H1 (cell line): ENCODE results near the gene PLVAP. TPM values are rescaled to one million over a fixed set of nuclear protein-coding genes. Genes with fewer than 3 reads are reported as not detected.

Experiments
- CTCF ChIA-PET: fragments of 300-600 bp; sonication (Branson Sonifier 250); formaldehyde crosslinking; loops from one replicate; lab custom pipeline; 2021; ENCODE audit not compliant: partially characterized antibody; lab: Charles Lee
- POLR2A ChIA-PET: fragments of 300-600 bp; sonication (Branson Sonifier 250); formaldehyde crosslinking; loops from one replicate; lab custom pipeline; 2021; ENCODE audit warnings: inconsistent platforms; ENCODE audit not compliant: partially characterized antibody; lab: Charles Lee
- DNase-seq, 2 experiments: peaks; one replicate each; pipeline versions ENCODE4 v3.0.0 to v3.0.0-alpha.2; 2010 to 2022; ENCODE audit warnings: low spot score in 2 of 2, low read depth in 1 of 2, mixed read lengths in 1 of 2
- FAIRE-seq: peaks from 2 replicates; lab custom pipeline; 2011; peaks lifted over from hg19 to GRCh38; lab: Jason Lieb, UNC
- H2AFZ ChIP-seq: 2 replicates; pipeline ENCODE4 v1.8.1; 2012; ENCODE audit warnings: low read length, inconsistent platforms
- H2AK5ac ChIP-seq: 2 replicates; pipeline ENCODE4 v1.6.1; 2013; ENCODE audit warnings: low read depth, low read length
- H2BK120ac ChIP-seq: replicated peaks from 2 replicates; pipeline ENCODE3; 2013; ENCODE audit warnings: low read depth, low read length, inconsistent platforms
- H2BK12ac ChIP-seq: 2 replicates; pipeline ENCODE4 v1.6.1; 2013; ENCODE audit warnings: low read depth, low read length
- H2BK15ac ChIP-seq: 2 replicates; pipeline ENCODE4 v1.6.1; 2013; ENCODE audit warnings: low read length
- H2BK20ac ChIP-seq: 2 replicates; pipeline ENCODE4 v1.6.1; 2013; ENCODE audit warnings: low read length
- H2BK5ac ChIP-seq: 2 replicates; pipeline ENCODE4 v1.6.1; 2013; ENCODE audit warnings: low read depth, low read length
- H3K14ac ChIP-seq: 2 replicates; pipeline ENCODE4 v1.6.1; 2013; ENCODE audit warnings: inconsistent platforms; ENCODE audit not compliant: insufficient read length
- H3K18ac ChIP-seq: 2 replicates; pipeline ENCODE4 v1.6.1; 2013; ENCODE audit warnings: low read length; ENCODE audit errors: extremely low read depth
- H3K23ac ChIP-seq: 2 replicates; pipeline ENCODE4 v1.6.1; 2013; ENCODE audit warnings: inconsistent platforms; ENCODE audit not compliant: insufficient read length
- H3K23me2 ChIP-seq: 2 replicates; pipeline ENCODE4 v1.6.1; 2013; ENCODE audit warnings: low read depth, low read length
- H3K27ac ChIP-seq: 2 replicates; pipeline ENCODE4 v1.6.1; 2011; ENCODE audit warnings: low read depth, low read length, inconsistent platforms
- H3K27me3 ChIP-seq, 4 experiments: replicated peaks in 1 of 4; 1 replicate in 1 of 4; 2 replicates in 3 of 4; pipeline versions ENCODE4 v1.6.1 to v1.8.1; 2011 to 2013; ENCODE audit warnings: low read length in 3 of 4, mild to moderate bottlenecking in 3 of 4, inconsistent platforms in 2 of 4, mixed read lengths in 2 of 4, moderate library complexity in 1 of 4; ENCODE audit not compliant: control insufficient read depth in 3 of 4, insufficient read depth in 3 of 4; ENCODE audit errors: extremely low read depth in 1 of 4
- H3K36me3 ChIP-seq, 4 experiments: 2 replicates each; pipeline versions ENCODE4 v1.6.1 to v1.8.1; 2011 to 2013; ENCODE audit warnings: mild to moderate bottlenecking in 4 of 4, low read length in 3 of 4, moderate library complexity in 2 of 4, control low read depth in 1 of 4, inconsistent platforms in 1 of 4; ENCODE audit not compliant: insufficient read depth in 4 of 4, control insufficient read depth in 2 of 4
- H3K4ac ChIP-seq: replicated peaks from 2 replicates; pipeline ENCODE3; 2013; ENCODE audit warnings: low read length, low read depth, mixed read lengths, inconsistent platforms; ENCODE audit not compliant: insufficient read length
- H3K4me1 ChIP-seq, 4 experiments: replicated peaks in 1 of 4; 1 replicate in 1 of 4; 2 replicates in 3 of 4; pipeline versions ENCODE4 v1.6.1 to v1.8.1; 2011 to 2013; ENCODE audit warnings: low read length in 3 of 4, inconsistent platforms in 2 of 4, mixed read lengths in 1 of 4; ENCODE audit not compliant: insufficient read depth in 4 of 4, control insufficient read depth in 3 of 4
- H3K4me2 ChIP-seq, 2 experiments: 2 replicates each; pipeline versions ENCODE4 v1.6.1 to v1.8.1; 2011 to 2013; ENCODE audit warnings: low read depth in 2 of 2, low read length in 2 of 2, control low read depth in 1 of 2, inconsistent platforms in 1 of 2, mild to moderate bottlenecking in 1 of 2; ENCODE audit not compliant: insufficient read depth in 1 of 2
- H3K4me3 ChIP-seq, 4 experiments: fragments of 200-600, 300-600 bp in 1 of 4; sonication (generic), shearing (Covaris generic), sonication (Bioruptor Twin) in 1 of 4; 2 replicates each; pipeline versions ENCODE4 v1.5.1 to v1.8.1; 2011 to 2016; ENCODE audit warnings: low read length in 4 of 4, low read depth in 3 of 4, control low read depth in 2 of 4, inconsistent platforms in 2 of 4, mild to moderate bottlenecking in 2 of 4, mixed read lengths in 1 of 4, moderate library complexity in 1 of 4; ENCODE audit not compliant: insufficient read depth in 2 of 4; ENCODE audit errors: extremely low read depth in 1 of 4
- H3K56ac ChIP-seq: replicated peaks from 2 replicates; pipeline ENCODE3; 2013; ENCODE audit warnings: low read depth, mild to moderate bottlenecking, mixed read lengths, low read length, inconsistent platforms; ENCODE audit not compliant: insufficient read length
- H3K79me1 ChIP-seq: 2 replicates; pipeline ENCODE4 v1.6.1; 2013; ENCODE audit warnings: low read depth, low read length, control low read depth
- H3K79me2 ChIP-seq, 2 experiments: 2 replicates each; pipeline versions ENCODE4 v1.6.1 to v1.8.1; 2012 to 2013; ENCODE audit warnings: low read length in 2 of 2, mild to moderate bottlenecking in 2 of 2, inconsistent platforms in 1 of 2; ENCODE audit not compliant: insufficient read depth in 2 of 2, control insufficient read depth in 1 of 2
- H3K9ac ChIP-seq, 4 experiments: replicated peaks in 1 of 4; 1 replicate in 1 of 4; 2 replicates in 3 of 4; pipeline versions ENCODE4 v1.6.1 to v1.8.1; 2011 to 2013; ENCODE audit warnings: low read depth in 3 of 4, low read length in 3 of 4, control low read depth in 2 of 4, mild to moderate bottlenecking in 2 of 4, moderate library complexity in 2 of 4, inconsistent platforms in 1 of 4; ENCODE audit errors: extremely low read depth in 1 of 4
- H3K9me3 ChIP-seq, 2 experiments: 2 replicates each; pipeline versions ENCODE4 v1.6.1 to v1.8.1; 2012 to 2013; ENCODE audit warnings: mild to moderate bottlenecking in 2 of 2, moderate library complexity in 2 of 2, control low read depth in 1 of 2, inconsistent platforms in 1 of 2, low read depth in 1 of 2, low read length in 1 of 2, mixed read lengths in 1 of 2; ENCODE audit not compliant: insufficient read depth in 2 of 2
- H4K20me1 ChIP-seq, 2 experiments: replicated peaks in 1 of 2; 2 replicates each; pipeline versions ENCODE3 to v1.8.1; 2011 to 2013; ENCODE audit warnings: inconsistent platforms in 2 of 2, low read length in 2 of 2, mild to moderate bottlenecking in 1 of 2; ENCODE audit not compliant: insufficient read depth in 2 of 2, control insufficient read depth in 1 of 2
- H4K5ac ChIP-seq: 2 replicates; pipeline ENCODE4 v1.6.1; 2013; ENCODE audit warnings: low read length, low read depth, mixed read lengths, inconsistent platforms; ENCODE audit not compliant: insufficient read length
- H4K8ac ChIP-seq: 2 replicates; pipeline ENCODE4 v1.8.0; 2013; ENCODE audit warnings: mild to moderate bottlenecking, moderate library complexity, low read length, inconsistent platforms; ENCODE audit not compliant: insufficient read depth; ENCODE audit errors: extremely low read depth
- H4K91ac ChIP-seq: replicated peaks from 2 replicates; pipeline ENCODE3; 2013; ENCODE audit warnings: low read length, mixed read lengths, inconsistent platforms; ENCODE audit not compliant: insufficient read length
- KDM4A ChIP-seq: IDR thresholded peaks from one replicate; pipeline ENCODE4 v1.7.1; 2012; ENCODE audit warnings: low read depth, mild to moderate bottlenecking, moderate library complexity, low read length, inconsistent platforms; ENCODE audit not compliant: severe bottlenecking
- MAFK ChIP-seq: IDR thresholded peaks from 2 replicates; pipeline ENCODE4 v1.6.1; 2012; ENCODE audit warnings: low read depth, mild to moderate bottlenecking, improper control_type of control experiment, low read length
- NANOG ChIP-seq: IDR thresholded peaks from 2 replicates; pipeline ENCODE4 v1.6.1; 2011; ENCODE audit warnings: low read length, low read depth, mild to moderate bottlenecking, inconsistent platforms; ENCODE audit not compliant: insufficient read depth, poor library complexity, severe bottlenecking
- POU5F1 ChIP-seq: IDR thresholded peaks from 2 replicates; pipeline ENCODE4 v1.6.1; 2011; ENCODE audit warnings: low read depth, mild to moderate bottlenecking, low read length, moderate library complexity
- SUZ12 ChIP-seq: fragments of 200-600 bp; sonication (generic); IDR thresholded peaks from 2 replicates; pipeline ENCODE4 v1.6.1; 2012; ENCODE audit warnings: mild to moderate bottlenecking, inconsistent platforms, low read length, moderate library complexity, mixed read lengths
- TEAD4 ChIP-seq: IDR thresholded peaks from 2 replicates; pipeline ENCODE4 v1.6.1; 2012; ENCODE audit warnings: low read depth, low read length, inconsistent platforms, mixed read lengths
- ZNF274 ChIP-seq: IDR thresholded peaks from 2 replicates; pipeline ENCODE4 v1.7.0; 2012; ENCODE audit warnings: low read length, borderline replicate concordance; ENCODE audit errors: extremely low read depth
- WGBS, 2 experiments: shearing (Covaris generic) in 1 of 2; methylation state at CpG; one replicate each; pipeline versions ENCODE4 v1.1.6 to v1.1.7; 2013 to 2015; ENCODE audit warnings: low lambda C conversion rate in 2 of 2, mixed read lengths in 2 of 2, inconsistent platforms in 1 of 2, low coverage in 1 of 2, missing lambda C conversion rate in 1 of 2; ENCODE audit not compliant: insufficient replicate concordance in 2 of 2, insufficient coverage in 1 of 2, insufficient read length in 1 of 2; ENCODE audit errors: extremely low coverage in 1 of 2, missing lambda C conversion rate in 1 of 2; 5-methylcytosine and 5-hydroxymethylcytosine counted together
- polyA plus RNA-seq, 7 experiments: library from polyadenylated mRNA; depleted of rRNA in 3 of 7; stranded (reverse) in 5 of 7; unstranded in 2 of 7; fragments of >200 nt in 5 of 7; fragments of 200-250 nt in 2 of 7; gene quantifications; 1 replicate in 5 of 7; 2 replicates in 1 of 7; 4 replicates in 1 of 7; pipeline versions ENCODE4 v1.2.1 to v1.2.3, GENCODE V29; 2011 to 2013; ENCODE audit warnings: missing spikeins in 2 of 7, mixed read lengths in 2 of 7
- total RNA-seq: library from RNA; stranded (reverse); fragmentation: NEBNext Ultra II Directional; extraction: Animal tissue kit (Norgen Biotek cat#: 25700); gene quantifications from 2 replicates; pipeline ENCODE4 v1.2.1, GENCODE V29; 2021

PLVAP gene
- total and polyA plus RNA-seq, 2 of the 8 experiments (the other 6 are each of a cell fraction or from before 2014, with no cell fraction given): 0.32 TPM; not detected in 1

DNA sequence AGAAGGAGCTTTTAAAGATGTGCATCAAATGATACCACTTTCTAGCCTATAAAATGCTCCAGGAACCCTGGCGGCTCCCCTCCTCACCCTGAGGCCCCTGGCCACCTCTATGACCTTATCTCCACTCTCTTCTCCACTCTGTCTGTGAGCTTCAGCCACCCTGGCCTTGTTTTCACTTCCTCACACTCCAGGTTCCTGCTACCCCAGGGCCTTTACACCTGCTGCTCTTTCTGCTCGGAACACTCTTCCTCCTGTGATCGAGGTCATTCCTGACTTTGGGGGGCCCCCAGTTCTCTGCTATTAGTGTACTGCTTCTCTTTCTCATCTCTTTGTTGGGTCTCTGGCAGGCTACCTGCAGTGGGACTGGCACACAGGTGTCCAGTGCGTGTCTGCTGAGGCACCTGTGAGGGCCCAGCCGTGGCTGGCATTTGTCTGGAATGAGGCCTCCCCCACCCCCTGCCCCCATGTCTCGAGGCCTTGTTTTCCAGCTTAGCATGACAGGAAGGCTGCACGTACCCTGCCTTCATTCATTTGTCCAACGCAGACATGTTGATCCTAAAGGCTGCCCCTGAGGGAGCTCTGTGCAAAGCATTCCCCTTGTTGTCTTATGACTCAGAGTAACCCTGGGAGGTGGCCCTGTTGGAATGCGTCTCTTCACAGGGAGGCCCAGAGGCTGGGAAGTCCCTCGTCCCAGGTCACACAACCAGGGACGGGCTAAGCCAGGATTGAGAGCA lies 65.5 kb downstream of the PLVAP start:
- Histone ChIP-seq H3K36me3 (peaks cover 4 to 17% (median 12%) of the 10 kb centered on the region in 4 experiments), H3K56ac (no peak overlapping the region), H4K5ac (no peak overlapping the region), H2AFZ (no peak overlapping the region)
- no peak for DNase-seq
- no peak for TF ChIP-seq POU5F1
- no peak for TF ChIP-seq MAFK
- no peak for TF ChIP-seq SUZ12
- TF ChIP-seq ZNF274: no peak
- TF ChIP-seq NANOG: no peak
- no peak for TF ChIP-seq TEAD4
- no peak for TF ChIP-seq KDM4A
- TF ChIP-seq, all 59 proteins: peak for 0
- no peak overlapping the region for H2BK120ac ChIP-seq
- H3K79me1 ChIP-seq: peaks cover 21% of the 10 kb centered on the region
- H2BK5ac ChIP-seq: no peak overlapping the region
- H4K91ac ChIP-seq: no peak overlapping the region
- no peaks in the 10 kb centered on the region for H3K27me3 ChIP-seq
- H3K9me3 ChIP-seq: no peaks in the 10 kb centered on the region
- H3K79me2 ChIP-seq: peaks cover 8 to 32% of the 10 kb centered on the region in 2 experiments; a peak in 3 of 4 replicates
- H2BK20ac ChIP-seq: no peak overlapping the region
- 80% methylated on average over 11 of the region's 11 CpGs; no CpG with 5 or more reads in 1 of the 2 experiments for WGBS, 2 experiments
- H3K14ac ChIP-seq: no peak overlapping the region
- H3K18ac ChIP-seq: no peak overlapping the region
- H2AK5ac ChIP-seq: no peak overlapping the region
- H3K4me2 ChIP-seq: peak overlapping the region in 1 of 2 experiments; percentile 8; a peak in 2 of 4 replicates
- H2BK12ac ChIP-seq: 0 out of 2 replicates have a peak overlapping the region, but pooled peaks have one; percentile 60
- no peak overlapping the region for H3K4ac ChIP-seq
- H2BK15ac ChIP-seq: no peak overlapping the region
- H3K23me2 ChIP-seq: peaks cover 5% of the 10 kb centered on the region
- ChIA-PET CTCF (interaction anchor here (1.1 to 1.7 kb wide), 3 partner anchors 13 to 21 kb away, joined by 3 to 5 read pairs (median 4); no protein-coding TSS in a partner anchor), POLR2A (interaction anchor here (1.0 to 18.5 kb wide), 3 partner anchors 16 to 86 kb away, joined by 3 to 329 read pairs (median 4); partner anchors contain the start of genes ANO8 and OCEL1)
- H3K23ac ChIP-seq: no peak overlapping the region
- peak overlapping the region; percentile 67 for H3K27ac ChIP-seq
- H4K20me1 ChIP-seq: peaks cover 0 to 14% of the 10 kb centered on the region in 2 experiments
- H3K4me3 ChIP-seq: no peak overlapping the region
- H3K9ac ChIP-seq: no peak overlapping the region
- H4K8ac ChIP-seq: 0 out of 2 replicates have a peak overlapping the region, but pooled peaks have one; percentile 35
- H3K4me1 ChIP-seq: peaks cover 2 to 13% (median 5%) of the 10 kb centered on the region in 4 experiments; a peak in 5 of 7 replicates
- FAIRE-seq: no peak
